NCI-H774 (cell line): Measurements from ENCODE around the gene FAM47A.

Experiments used
- DNase-seq: peaks from one replicate; lab custom pipeline; 2025; lab: John Stamatoyannopoulos, UW

Gene FAM47A

DNA sequence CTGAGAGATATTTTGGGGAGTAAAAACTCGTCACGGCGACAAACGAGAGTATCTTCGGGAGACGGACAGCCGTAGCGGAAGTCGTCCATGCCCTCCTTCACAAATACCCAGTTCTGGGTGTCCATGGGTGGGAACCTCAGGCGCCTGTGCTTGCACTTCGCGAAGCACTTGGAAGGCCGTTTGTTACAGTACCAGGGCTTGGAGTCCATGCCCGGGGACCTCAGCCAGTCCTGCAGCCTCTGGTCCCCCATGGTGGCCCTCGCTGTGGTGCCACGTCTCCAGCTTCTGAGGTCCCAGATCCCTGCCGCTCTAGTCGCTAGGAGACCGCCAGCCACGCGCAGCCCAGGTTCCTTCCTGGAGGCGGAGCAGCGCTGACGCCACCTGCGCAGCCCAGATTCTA lies at the start of gene FAM47A:
Gene FAM47A (minus strand): TSS at position 287 of the 400 bp plus-strand sequence. CDS start 36 bp downstream, at position 251.
- DNase-seq, result no peak

DNA sequence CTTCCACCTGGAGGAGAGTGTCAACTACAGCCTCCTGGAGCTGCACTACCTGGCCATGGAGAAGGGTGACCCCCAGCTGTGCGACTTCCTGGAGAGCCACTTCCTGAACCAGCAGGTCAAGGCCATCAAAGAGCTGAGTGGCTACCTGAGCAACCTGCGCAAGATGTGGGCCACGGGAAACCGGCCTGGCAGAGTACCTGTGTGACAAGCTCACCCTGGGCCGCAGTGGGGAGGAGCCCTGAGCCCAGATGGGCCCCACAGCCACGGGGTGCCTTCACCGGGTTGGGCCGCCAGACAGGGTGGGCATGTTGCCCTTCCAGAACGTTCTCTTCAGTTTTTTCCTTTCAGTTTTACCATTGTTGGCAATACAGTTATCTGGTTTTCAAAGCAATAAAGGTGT lies 15.2 kb upstream of the FAM47A start:
- no peak for DNase-seq

DNA sequence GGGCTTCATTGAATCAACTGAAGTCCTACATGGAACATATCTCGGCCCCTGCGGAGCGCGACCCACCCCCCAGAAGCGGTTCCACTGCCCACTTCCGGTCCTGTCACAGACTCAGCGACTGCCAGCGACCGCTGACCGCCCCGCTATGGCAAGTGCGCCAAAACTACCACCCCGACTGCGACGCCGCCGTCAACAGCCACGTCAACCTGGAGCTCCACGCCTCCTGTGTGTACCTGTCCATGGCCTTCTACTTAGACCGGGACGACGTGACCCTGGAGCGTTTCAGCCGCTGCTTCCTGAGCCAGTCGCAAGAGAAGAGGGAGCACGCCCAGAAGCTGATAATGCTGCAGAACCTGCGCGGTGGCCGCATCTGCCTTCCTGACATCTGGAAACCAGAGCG lies 14.8 kb upstream of the FAM47A start:
- no peak for DNase-seq

DNA sequence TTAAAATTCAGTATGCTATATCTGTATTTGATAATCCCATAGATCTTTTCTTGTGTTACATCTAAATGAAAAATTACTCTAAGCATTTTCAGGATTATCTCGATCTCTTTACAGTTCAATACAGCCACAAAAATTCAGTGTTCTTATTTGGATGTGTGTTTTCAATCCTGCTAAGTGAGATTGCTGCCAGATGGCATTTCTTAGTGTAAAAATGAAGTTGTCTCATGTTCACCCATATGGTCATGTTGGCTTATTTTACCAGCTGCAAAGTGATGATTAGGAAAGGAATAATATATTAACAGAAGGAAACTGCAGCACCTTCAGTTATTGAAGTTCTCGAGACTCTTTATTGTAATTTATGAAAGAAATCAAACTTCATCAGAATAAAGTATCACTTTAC lies 12.1 kb upstream of the FAM47A start:
- no peak for DNase-seq

DNA sequence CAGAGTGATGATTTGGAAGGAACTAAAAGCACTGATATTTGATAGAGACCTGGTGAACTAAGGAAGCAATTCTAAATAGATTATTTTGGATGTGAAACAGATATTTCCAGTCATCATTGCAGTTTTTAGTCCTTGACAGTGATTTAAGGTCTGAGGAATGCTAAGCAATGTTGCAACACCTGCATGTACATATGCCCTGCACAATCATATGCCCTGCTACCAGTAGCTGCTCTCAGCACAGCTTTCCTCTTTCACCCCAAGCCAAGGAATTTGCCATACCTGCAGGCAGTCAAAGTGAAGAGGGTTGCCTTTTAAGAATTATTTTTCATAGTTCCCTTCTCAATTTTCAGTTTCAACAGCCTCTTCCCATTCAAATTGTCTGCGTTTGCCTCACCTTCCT lies 8.7 kb upstream of the FAM47A start:
- DNase-seq, result no peak

DNA sequence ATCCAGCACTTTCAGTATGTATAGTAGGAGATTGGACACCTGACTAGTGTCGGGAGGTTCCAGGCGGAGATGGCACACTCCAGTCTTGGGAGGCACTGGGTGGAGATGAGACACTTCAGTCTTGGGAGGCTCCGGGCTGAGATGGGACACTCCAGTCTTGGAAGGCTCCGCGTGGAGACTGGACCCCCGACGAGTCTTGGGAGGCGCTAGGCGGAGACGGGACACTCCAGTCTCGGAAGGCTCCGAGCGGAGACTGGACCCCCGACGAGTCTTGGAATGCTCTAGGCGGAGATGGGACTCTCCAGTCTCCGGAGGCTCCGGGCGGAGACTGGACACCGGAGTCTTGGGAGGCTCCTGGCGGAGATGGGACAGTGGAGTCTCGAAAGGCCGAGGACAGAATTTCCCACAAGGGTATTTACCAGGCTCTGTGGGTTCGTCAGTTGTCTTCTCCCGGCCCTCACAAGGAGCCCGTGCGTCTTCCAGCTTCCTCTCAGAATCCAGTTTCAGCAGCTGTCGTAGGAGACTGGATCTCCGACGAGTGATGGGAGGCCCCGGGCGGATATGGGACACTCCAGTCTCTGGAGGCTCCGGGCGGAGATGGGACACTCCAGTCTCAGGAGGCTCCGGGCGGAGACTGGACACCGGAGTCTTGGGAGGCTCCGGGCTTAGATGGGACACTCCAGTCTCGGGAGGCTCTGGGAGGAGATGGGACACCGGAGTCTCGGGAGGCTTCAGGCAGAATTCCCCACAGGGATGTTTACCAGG lies 952 bp downstream of the FAM47A start:
- no peak for DNase-seq

DNA sequence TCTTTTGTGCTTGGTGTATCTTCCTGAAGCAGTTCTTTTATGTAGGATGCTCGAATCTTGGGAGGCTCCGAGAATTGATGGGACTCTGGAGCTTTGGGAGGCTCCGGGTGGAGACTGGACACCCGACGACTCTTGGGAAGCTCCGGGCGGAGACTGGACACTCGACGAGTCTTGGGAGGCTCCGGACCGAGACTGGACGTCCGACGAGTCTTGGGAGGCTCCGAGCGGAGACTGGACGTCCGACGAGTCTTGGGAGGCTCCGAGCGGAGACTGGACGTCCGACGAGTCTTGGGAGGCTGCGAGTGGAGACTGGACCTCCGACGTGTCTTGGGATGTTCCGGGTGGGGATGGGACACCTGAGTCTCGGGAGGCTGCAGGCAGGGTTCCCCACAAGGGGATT lies 1.6 kb downstream of the FAM47A start:
- DNase-seq, result no peak

DNA sequence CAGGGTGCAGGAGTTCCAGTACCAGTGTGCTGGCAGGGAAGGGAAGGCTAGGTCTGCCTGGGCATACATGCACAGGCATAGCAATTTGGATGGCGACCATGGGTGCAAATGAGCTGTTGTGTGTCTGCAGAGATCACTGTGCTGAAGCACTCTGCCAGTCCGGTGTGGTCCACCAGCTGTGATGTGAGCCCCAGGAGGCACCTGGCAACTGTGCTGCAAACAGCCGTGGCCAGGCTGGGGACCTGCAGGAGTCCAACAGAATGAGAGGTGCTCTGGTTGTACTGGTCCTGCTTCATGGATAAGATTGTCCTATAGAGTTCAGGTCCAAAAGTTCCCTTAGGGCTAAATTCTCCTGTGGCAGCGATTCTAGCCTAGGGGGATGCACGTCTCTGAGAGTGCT lies 6.1 kb downstream of the FAM47A start:
- no peak for DNase-seq

DNA sequence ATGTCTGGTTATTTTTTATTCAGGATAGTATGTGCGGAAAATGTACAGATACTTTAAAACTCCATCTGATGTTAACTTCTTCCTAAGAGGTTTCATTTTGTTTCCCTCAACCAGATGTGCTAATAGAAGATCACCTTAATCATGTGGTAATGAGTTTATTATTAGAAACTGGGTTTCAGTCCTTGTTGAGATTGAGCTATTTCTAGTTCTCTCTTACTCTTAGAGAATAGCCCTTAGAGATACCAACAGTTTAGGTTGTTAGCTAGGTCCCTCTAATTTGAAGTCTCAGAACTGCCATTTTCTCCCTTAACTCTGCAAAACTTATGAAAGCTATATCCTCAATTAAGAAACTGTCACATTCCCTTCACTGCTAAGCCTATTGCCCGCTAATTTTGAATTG lies 13.0 kb downstream of the FAM47A start:
- DNase-seq, result no peak

DNA sequence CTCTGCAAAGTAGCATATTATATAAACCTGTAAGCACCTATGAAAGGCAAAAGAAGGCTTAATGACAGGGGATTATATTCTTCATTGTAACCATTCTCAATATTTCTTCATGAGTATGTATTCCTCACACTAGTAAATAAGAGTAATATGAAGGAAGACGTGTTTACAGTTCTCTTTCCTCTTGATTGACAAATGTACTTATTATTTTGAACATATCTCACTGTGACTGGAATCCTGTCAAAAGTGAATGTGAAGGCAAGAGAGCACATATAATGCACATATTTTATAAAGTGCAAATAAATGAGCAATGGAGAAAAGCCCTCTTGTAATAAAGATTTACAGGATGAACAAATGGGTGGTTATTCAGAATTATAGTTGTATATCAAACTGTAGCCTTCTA lies 19.7 kb downstream of the FAM47A start:
- no peak for DNase-seq
